IMR-90 (cell line): ENCODE data around the gene ZNF750. TPM values are rescaled to one million over a fixed set of nuclear protein-coding genes. Genes with fewer than 3 reads are reported as not detected.

Experiments
- ATAC-seq: fragments of 200-7000 bp; cut with Tn5 transposase; 2 replicates; pipeline ENCODE4 v1.9.1; 2020; ENCODE audit warnings: low read depth, mild to moderate bottlenecking, moderate library complexity
- BruUV-seq: library from RNA; stranded (reverse); fragments of 400-500 nt; replicated peaks from 2 replicates; lab custom pipeline; 2021; lab: Mats Ljungman, UMichigan
- CTCF ChIA-PET: fragments of 300-600 bp; formaldehyde crosslinking; extraction: SDS; loops from one replicate; lab custom pipeline; 2021; ENCODE audit warnings: antibody characterized with exemption; lab: Yijun Ruan, JAX
- POLR2A ChIA-PET: fragments of 300-600 bp; sonication (Branson Sonifier 250); formaldehyde crosslinking; loops from one replicate; lab custom pipeline; 2022; ENCODE audit warnings: antibody characterized with exemption; ENCODE audit not compliant: unreplicated experiment; lab: Charles Lee
- DNase-seq: peaks from one replicate; pipeline ENCODE4 v3.0.0; 2013
- H2AFZ ChIP-seq: replicated peaks from 2 replicates; pipeline ENCODE3; 2013; ENCODE audit warnings: low read length, mild to moderate bottlenecking; ENCODE audit not compliant: poor library complexity
- H2AK5ac ChIP-seq: 2 replicates; pipeline ENCODE4 v1.6.1; 2013; ENCODE audit warnings: low read depth, low read length, inconsistent platforms
- H2AK9ac ChIP-seq: replicated peaks from 2 replicates; pipeline ENCODE3; 2013; ENCODE audit warnings: mild to moderate bottlenecking, low read depth, low read length, moderate library complexity; ENCODE audit not compliant: poor library complexity
- H2BK120ac ChIP-seq: 2 replicates; pipeline ENCODE4 v1.6.1; 2013; ENCODE audit warnings: low read depth, low read length, inconsistent platforms
- H2BK15ac ChIP-seq: 3 replicates; pipeline ENCODE4 v1.6.1; 2013; ENCODE audit warnings: low read depth, low read length, inconsistent platforms
- H2BK20ac ChIP-seq: 2 replicates; pipeline ENCODE4 v1.6.1; 2013; ENCODE audit warnings: low read depth, mild to moderate bottlenecking, inconsistent platforms, low read length, moderate library complexity
- H2BK5ac ChIP-seq: 2 replicates; pipeline ENCODE4 v1.6.1; 2013; ENCODE audit warnings: mild to moderate bottlenecking, low read depth, low read length, inconsistent platforms; ENCODE audit not compliant: poor library complexity, severe bottlenecking
- H3K14ac ChIP-seq: replicated peaks from 2 replicates; pipeline ENCODE4 v1.6.1; 2013; ENCODE audit warnings: low read depth, low read length, inconsistent platforms
- H3K18ac ChIP-seq: 2 replicates; pipeline ENCODE4 v1.6.1; 2013; ENCODE audit warnings: low read depth, low read length, control low read depth
- H3K23ac ChIP-seq: 2 replicates; pipeline ENCODE4 v1.6.1; 2013; ENCODE audit warnings: low read depth, low read length, inconsistent platforms
- H3K27ac ChIP-seq: 2 replicates; pipeline ENCODE4 v1.5.1; 2013; ENCODE audit warnings: mild to moderate bottlenecking, control low read depth, low read length; ENCODE audit not compliant: insufficient read depth
- H3K27me3 ChIP-seq: 2 replicates; pipeline ENCODE4 v1.6.1; 2013; ENCODE audit warnings: low read length; ENCODE audit not compliant: control insufficient read depth, insufficient read depth
- H3K36me3 ChIP-seq: 2 replicates; pipeline ENCODE4 v1.6.1; 2013; ENCODE audit warnings: low read length, mixed read lengths; ENCODE audit not compliant: control insufficient read depth, insufficient read depth
- H3K4ac ChIP-seq: 2 replicates; pipeline ENCODE4 v1.6.1; 2013; ENCODE audit warnings: low read depth, low read length, inconsistent platforms
- H3K4me1 ChIP-seq: 2 replicates; pipeline ENCODE4 v1.6.1; 2013; ENCODE audit warnings: low read length, mixed read lengths; ENCODE audit not compliant: control insufficient read depth, insufficient read depth
- H3K4me2 ChIP-seq: 2 replicates; pipeline ENCODE4 v1.6.1; 2013; ENCODE audit warnings: low read depth, mild to moderate bottlenecking, control low read depth, low read length, moderate library complexity
- H3K4me3 ChIP-seq: 2 replicates; pipeline ENCODE4 v1.5.1; 2013; ENCODE audit warnings: low read depth, mild to moderate bottlenecking, control low read depth, low read length, moderate library complexity; ENCODE audit not compliant: insufficient read depth
- H3K56ac ChIP-seq: 2 replicates; pipeline ENCODE4 v1.6.1; 2013; ENCODE audit warnings: low read length, inconsistent platforms; ENCODE audit not compliant: insufficient read depth; ENCODE audit errors: extremely low read depth
- H3K79me1 ChIP-seq, 2 experiments: 2 replicates each; pipeline ENCODE4 v1.6.1; 2013; ENCODE audit warnings: low read length in 2 of 2, inconsistent platforms in 1 of 2, low read depth in 1 of 2
- H3K9ac ChIP-seq: 2 replicates; pipeline ENCODE4 v1.6.1; 2013; ENCODE audit warnings: low read depth, low read length, control low read depth
- H3K9me1 ChIP-seq: 2 replicates; pipeline ENCODE4 v1.6.1; 2013; ENCODE audit warnings: low read length, inconsistent platforms; ENCODE audit not compliant: insufficient read depth
- H3K9me3 ChIP-seq: 2 replicates; pipeline ENCODE4 v1.6.1; 2013; ENCODE audit warnings: low read length; ENCODE audit not compliant: control insufficient read depth, insufficient read depth
- H4K20me1 ChIP-seq: 2 replicates; pipeline ENCODE4 v1.6.1; 2013; ENCODE audit warnings: low read length, inconsistent platforms; ENCODE audit not compliant: insufficient read depth
- H4K5ac ChIP-seq: 2 replicates; pipeline ENCODE4 v1.6.1; 2013; ENCODE audit warnings: mild to moderate bottlenecking, low read depth, low read length, control low read depth
- H4K8ac ChIP-seq, 2 experiments: 2 replicates each; pipeline ENCODE4 v1.6.1; 2013; ENCODE audit warnings: low read depth in 2 of 2, low read length in 2 of 2, control low read depth in 1 of 2, inconsistent platforms in 1 of 2
- H4K91ac ChIP-seq: 2 replicates; pipeline ENCODE4 v1.6.1; 2013; ENCODE audit warnings: low read depth, low read length, inconsistent platforms; ENCODE audit not compliant: insufficient read depth
- BHLHE40 ChIP-seq: fragments of 150-350 bp; IDR thresholded peaks from 2 replicates; pipeline ENCODE4 v1.6.1; 2016; ENCODE audit warnings: mild to moderate bottlenecking, low read depth, low read length
- NFE2L2 ChIP-seq: fragments of 150-350 bp; IDR thresholded peaks from 2 replicates; pipeline ENCODE4 v1.6.1; 2016; ENCODE audit warnings: low read depth, mild to moderate bottlenecking, low read length
- RCOR1 ChIP-seq: IDR thresholded peaks from 2 replicates; pipeline ENCODE4 v1.6.1; 2012; ENCODE audit warnings: mild to moderate bottlenecking, low read length, improper control_type of control experiment; ENCODE audit not compliant: insufficient replicate concordance
- WGBS, 2 experiments: methylation state at CpG; one replicate each; pipeline versions ENCODE4 v1.1.5 to v1.1.7; 2013; ENCODE audit warnings: missing lambda C conversion rate in 2 of 2; ENCODE audit not compliant: insufficient read length in 1 of 2; ENCODE audit errors: extremely low coverage in 2 of 2; 5-methylcytosine and 5-hydroxymethylcytosine counted together
- dilution Hi-C: fragments of 300-500 bp; cut with HindIII; formaldehyde crosslinking; loops from one replicate; pipeline ENCODE4 v1.14.3; 2018; ENCODE audit warnings: low sequenced_read_pairs; ENCODE audit not compliant: unreplicated experiment
- in situ Hi-C: fragments of 300-500 bp; cut with MboI; formaldehyde crosslinking; loops from 3 replicates; pipeline ENCODE4 v1.14.3; 2019; ENCODE audit warnings: low sequenced_read_pairs, inconsistent platforms, mixed read lengths
- intact Hi-C: fragments of 100-400 bp; cut with micrococcal nuclease; formaldehyde crosslinking; loops from 2 replicates; pipeline ENCODE4 v1.10.0; 2022
- polyA plus RNA-seq, 3 experiments: library from polyadenylated mRNA; depleted of rRNA; stranded (reverse); fragments of >200 nt; gene quantifications; 2 replicates each; pipeline ENCODE4 v1.2.3, GENCODE V29; 2012; ENCODE audit warnings: low replicate concordance in 1 of 3
- total RNA-seq: library from RNA; depleted of rRNA; stranded (reverse); fragments of >200 nt; gene quantifications from 2 replicates; pipeline ENCODE4 v1.2.3, GENCODE V29; 2012

The ZNF750 gene
- total and polyA plus RNA-seq, 2 of the 4 experiments (the other 2 are of a cell fraction) = not detected

GRCh38 chr17:82876602-82877379, 37.0 kb upstream of the ZNF750 start (continued):
- TF ChIP-seq RCOR1 (no peak), NFE2L2 (no peak)

- Histone ChIP-seq H3K27ac (no peak overlapping the region), H3K14ac (0 out of 2 replicates have a peak overlapping the region, but pooled peaks have one; percentile 19), H2BK120ac (no peak overlapping the region), H3K4me3 (no peak overlapping the region), H3K56ac (no peak overlapping the region), H3K23ac (no peak overlapping the region), H4K91ac (no peak overlapping the region), H4K8ac (peak overlapping the region in 1 of 2 experiments; percentile 53; a peak in 1 of 4 replicates), H3K4me2 (no peak overlapping the region), H4K5ac (no peak overlapping the region), H2AFZ (no peak overlapping the region), H3K27me3 (no peaks in the 10 kb centered on the region), H2AK9ac (no peak overlapping the region), H2BK5ac (no peak overlapping the region), H3K18ac (no peak overlapping the region), H2BK20ac (no peak overlapping the region), H3K4me1 (peaks cover 3% of the 10 kb centered on the region; the same call in 1 of the 2 replicates), H2BK15ac (no peak overlapping the region), H3K79me1 (peaks cover 9 to 34% of the 10 kb centered on the region in 2 experiments; a peak in 3 of 4 replicates), H3K9me3 (no peaks in the 10 kb centered on the region), H3K9me1 (0 out of 2 replicates have a peak, but pooled peaks cover 3% of the 10 kb centered on the region), H3K36me3 (peaks cover 4% of the 10 kb centered on the region), H3K4ac (no peak overlapping the region), H3K9ac (no peak overlapping the region; the same call in 1 of the 2 replicates), H4K20me1 (no peaks in the 10 kb centered on the region), H2AK5ac (no peak overlapping the region)
- ChIA-PET CTCF (interaction anchor here (0.9 to 2.0 kb wide), 3 partner anchors 9 to 326 kb away, joined by 3 to 6 read pairs (median 3); no protein-coding TSS in a partner anchor), POLR2A (no interaction called here)
- no TSS peak for BruUV-seq
- dilution Hi-C loops (no loop called here), intact Hi-C loops (loop anchor here (1.0 to 5.0 kb wide), 2 partner anchors 37 to 94 kb away; no protein-coding TSS in a partner anchor), in situ Hi-C loops (no loop called here)
- TF ChIP-seq NFE2L2 (no peak), BHLHE40 (peak; percentile 73; the same call in 1 of the 2 replicates)
- no peak; the same call in 1 of the 2 replicates for ATAC-seq
- 96% methylated on average over 5 of the region's 18 CpGs; no CpG with 5 or more reads in 1 of the 2 experiments for WGBS, 2 experiments
- DNase-seq = peak; percentile 57
Observed at GRCh38 chr17:82876149-82876548, 36.3 kb upstream of the ZNF750 start.
